Stimulated activated CD8-positive, alpha-beta memory T cell treated with anti-CD3 and anti-CD28 coated beads, Interleukin-12 subunit alpha, Interleukin-12 subunit beta, amount 100 ng/mL, for 24 hours (primary cell): Measurements from ENCODE around the gene CAD.

Experiments
- DNase-seq: peaks from one replicate; pipeline ENCODE4 v3.0.0-alpha.2; 2020; ENCODE audit errors: extremely low read depth

The CAD gene

GRCh38 chr2:27198627-27199026, 18.5 kb upstream of the CAD start:
- no peak for DNase-seq

- no peak for DNase-seq
These were observed 17.9 kb upstream of the CAD start for GRCh38 chr2:27199241-27199640.

- DNase-seq = no peak
These were observed 15.5 kb upstream of the CAD start for GRCh38 chr2:27201675-27202074.

GRCh38 chr2:27202854-27203253, 14.3 kb upstream of the CAD start:
- no peak for DNase-seq

GRCh38 chr2:27203741-27204140, 13.4 kb upstream of the CAD start:
- no peak for DNase-seq

- DNase-seq = no peak
These were observed 12.6 kb upstream of the CAD start for GRCh38 chr2:27204566-27204965.

- DNase-seq = no peak
These were observed 12.0 kb upstream of the CAD start for GRCh38 chr2:27205206-27205605.

GRCh38 chr2:27206346-27206745, 10.8 kb upstream of the CAD start:
- DNase-seq = no peak

- no peak for DNase-seq
These were observed 8.6 kb upstream of the CAD start for GRCh38 chr2:27208486-27209050.

GRCh38 chr2:27209621-27210401, 7.4 kb upstream of the CAD start:
- no peak for DNase-seq

- DNase-seq = no peak
These were observed 5.8 kb upstream of the CAD start for GRCh38 chr2:27211241-27211942.

GRCh38 chr2:27211943-27212625, 5.1 kb upstream of the CAD start, which contains the start of the genes ATRAID and SLC5A6:
Gene ATRAID, plus strand, starts transcription at chr2:27212041. Its CDS starts 328 bp downstream, at chr2:27212369.
Gene SLC5A6, minus strand, starts transcription at chr2:27212268. Its CDS starts 4,618 bp downstream, at chr2:27207650.
- DNase-seq = peak; percentile 73

- no peak for DNase-seq
These were observed 4.3 kb upstream of the CAD start for GRCh38 chr2:27212626-27213471.

GRCh38 chr2:27214941-27215340, 2.2 kb upstream of the CAD start:
- no peak for DNase-seq

GRCh38 chr2:27216416-27217137, 592 bp upstream of the CAD start:
- DNase-seq = no peak

- DNase-seq = no peak
These were observed 1.4 kb downstream of the CAD start for GRCh38 chr2:27218614-27219013.

GRCh38 chr2:27219091-27219490, 1.9 kb downstream of the CAD start:
- DNase-seq = no peak

- DNase-seq = no peak
These were observed 2.9 kb downstream of the CAD start for GRCh38 chr2:27220091-27220490.

- DNase-seq = no peak
These were observed 4.0 kb downstream of the CAD start for GRCh38 chr2:27221166-27221565.

- DNase-seq = no peak
These were observed 5.2 kb downstream of the CAD start for GRCh38 chr2:27222407-27222806.

GRCh38 chr2:27223416-27223815, 6.2 kb downstream of the CAD start:
- no peak for DNase-seq
